Uterus (tissue), 4 donors: Measurements from ENCODE around the gene BOD1L1. TPM values are rescaled to one million over a fixed set of nuclear protein-coding genes. Genes with fewer than 3 reads are reported as not detected.

Experiments
- DNase-seq, 2 donors: peaks; one replicate each; pipeline ENCODE4 v3.0.0-alpha.2; 2019 to 2020
- H3K27ac ChIP-seq, 2 donors: fragments of 200-600 bp; sonication (generic); 1 replicate in 1 of 2; 2 replicates in 1 of 2; pipeline ENCODE4 v1.5.1; 2016 to 2018
- H3K27me3 ChIP-seq, 2 donors: fragments of 200-600 bp; sonication (generic); one replicate each; pipeline ENCODE4 v1.5.1; 2018 to 2019; ENCODE audit warnings: control low read depth in 1 of 2
- H3K36me3 ChIP-seq, 2 donors: fragments of 200-600 bp; sonication (generic); one replicate each; pipeline ENCODE4 v1.5.1; 2019; ENCODE audit warnings: control low read depth in 1 of 2
- H3K4me1 ChIP-seq, 2 donors: fragments of 200-600 bp; sonication (generic); one replicate each; pipeline ENCODE4 v1.5.1; 2018 to 2019; ENCODE audit warnings: control low read depth in 1 of 2
- H3K4me3 ChIP-seq, 2 donors: fragments of 200-600 bp; sonication (generic); 1 replicate in 1 of 2; 2 replicates in 1 of 2; pipeline ENCODE4 v1.5.1; 2018 to 2019; ENCODE audit warnings: mild to moderate bottlenecking in 1 of 2
- H3K9me3 ChIP-seq, 2 donors: fragments of 200-600 bp; sonication (generic); one replicate each; pipeline ENCODE4 v1.5.1; 2019; ENCODE audit warnings: control low read depth in 1 of 2
- CTCF ChIP-seq, 4 experiments: fragments of 200-600 bp in 2 of 4; fragments of 450-650 bp in 2 of 4; sonication (generic) in 2 of 4; IDR thresholded peaks; one replicate each; pipeline ENCODE4 v1.5.1; 2016 to 2019; ENCODE audit warnings: antibody characterized with exemption in 4 of 4, mild to moderate bottlenecking in 2 of 4, moderate library complexity in 1 of 4
- POLR2A ChIP-seq, 2 donors: fragments of 450-650 bp; IDR thresholded peaks; one replicate each; pipeline ENCODE4 v1.6.1; 2016; ENCODE audit warnings: antibody characterized with exemption in 2 of 2, mild to moderate bottlenecking in 1 of 2, moderate library complexity in 1 of 2
- intact Hi-C: fragments of 100-400 bp; cut with DNase I; formaldehyde crosslinking; loops from one replicate; pipeline ENCODE4 v1.15.1; 2023; ENCODE audit warnings: low total_unique reads
- total RNA-seq, 4 donors: library from RNA; depleted of rRNA in 3 of 4; stranded (reverse); fragments of >200 nt in 3 of 4; gene quantifications; one replicate each; pipeline versions ENCODE4 v1.1.0 to v1.2.4, GENCODE V29; 2014 to 2023
- donor health status: DM: yes; HTN: yes; CAD: no.

The BOD1L1 gene
- total RNA-seq, 4 donors from 2014 or later: 17.9 to 64.8 (median 50.5) TPM

- H3K4me3 ChIP-seq: no peak overlapping the region
- TF ChIP-seq POLR2A (IDR thresholded peaks at IDR 0.05) (no peak), CTCF (IDR thresholded peaks at IDR 0.05) (no peak)
- no peaks in the 10 kb centered on the region for H3K9me3 ChIP-seq
- no peak overlapping the region for H3K27ac ChIP-seq
- H3K27me3 ChIP-seq: no peaks in the 10 kb centered on the region
- no peaks in the 10 kb centered on the region for H3K4me1 ChIP-seq
- no peak for DNase-seq
- intact Hi-C loops: no loop called here
- no peaks in the 10 kb centered on the region for H3K36me3 ChIP-seq
Observed at GRCh38 chr4:13618212-13618806, 9.2 kb downstream of the BOD1L1 start.

GRCh38 chr4:13617801-13618200, 9.7 kb downstream of the BOD1L1 start:
- Histone ChIP-seq H3K27ac (no peak overlapping the region), H3K36me3 (no peaks in the 10 kb centered on the region), H3K27me3 (no peaks in the 10 kb centered on the region), H3K4me3 (no peak overlapping the region), H3K4me1 (no peaks in the 10 kb centered on the region), H3K9me3 (no peaks in the 10 kb centered on the region)
- TF ChIP-seq POLR2A (IDR thresholded peaks at IDR 0.05) (no peak), CTCF (IDR thresholded peaks at IDR 0.05) (no peak)
- no peak for DNase-seq
- intact Hi-C loops: no loop called here

- no peaks in the 10 kb centered on the region for H3K9me3 ChIP-seq
- DNase-seq: no peak
- H3K27me3 ChIP-seq: no peaks in the 10 kb centered on the region
- TF ChIP-seq CTCF (IDR thresholded peaks at IDR 0.05) (no peak), POLR2A (IDR thresholded peaks at IDR 0.05) (no peak)
- intact Hi-C loops: no loop called here
- no peak overlapping the region for H3K27ac ChIP-seq
- no peaks in the 10 kb centered on the region for H3K4me1 ChIP-seq
- H3K4me3 ChIP-seq: no peak overlapping the region
- H3K36me3 ChIP-seq: no peaks in the 10 kb centered on the region
Observed at GRCh38 chr4:13616597-13616996, 10.9 kb downstream of the BOD1L1 start.

GRCh38 chr4:13615161-13615560, 12.4 kb downstream of the BOD1L1 start:
- Histone ChIP-seq H3K27ac (no peak overlapping the region), H3K4me3 (no peak overlapping the region), H3K36me3 (no peaks in the 10 kb centered on the region), H3K9me3 (no peaks in the 10 kb centered on the region), H3K27me3 (no peaks in the 10 kb centered on the region), H3K4me1 (no peaks in the 10 kb centered on the region)
- intact Hi-C loops: no loop called here
- TF ChIP-seq POLR2A (IDR thresholded peaks at IDR 0.05) (no peak), CTCF (IDR thresholded peaks at IDR 0.05) (no peak)
- DNase-seq: no peak

GRCh38 chr4:13612569-13612968, 15.0 kb downstream of the BOD1L1 start:
- DNase-seq: no peak
- no peaks in the 10 kb centered on the region for H3K9me3 ChIP-seq
- H3K4me3 ChIP-seq: no peak overlapping the region
- H3K36me3 ChIP-seq: no peaks in the 10 kb centered on the region
- H3K27me3 ChIP-seq: no peaks in the 10 kb centered on the region
- no peak overlapping the region for H3K27ac ChIP-seq
- no peaks in the 10 kb centered on the region for H3K4me1 ChIP-seq
- TF ChIP-seq CTCF (IDR thresholded peaks at IDR 0.05) (no peak), POLR2A (IDR thresholded peaks at IDR 0.05) (no peak)
- intact Hi-C loops: no loop called here
